Measurements from ENCODE around the gene LAMA2.

- no peak for TF ChIP-seq CTCF (IDR thresholded peaks at IDR 0.05; ENCODE audit: low read length)
- no peak for TF ChIP-seq EZH2phosphoT487 (IDR thresholded peaks at IDR 0.05; ENCODE audit: low read length)
Measured at GRCh38 chr6:128981716-128982115, 98.8 kb downstream of the LAMA2 start.
